Measurements from ENCODE around the gene SSH2.
A peak's percentile ranks its signal among the peaks of the same experiment; 100 is the strongest.

The SSH2 gene

DNA sequence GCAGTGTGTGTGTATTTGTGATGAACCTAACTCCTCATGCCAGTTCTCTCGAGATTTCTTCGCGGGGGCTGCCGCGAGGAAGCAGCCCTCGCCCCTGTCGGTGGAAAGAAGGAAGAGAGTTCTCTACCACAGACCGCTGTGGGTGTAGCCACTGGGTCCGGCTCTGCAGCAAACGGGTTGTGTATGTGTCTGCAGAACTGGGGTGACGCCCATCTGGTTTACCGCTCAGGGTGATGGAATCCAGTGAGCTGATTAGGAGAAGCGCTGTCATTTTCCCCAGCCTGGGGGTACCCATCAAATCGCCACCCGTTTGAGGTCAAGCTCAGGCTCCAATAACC lies 315.0 kb downstream of the SSH2 start:
- no peaks in the 10 kb centered on the region for H3K9me2 ChIP-seq (replicated peaks; ENCODE audit: insufficient read depth, low read length)
- no peaks in the 10 kb centered on the region for H3K9me3 ChIP-seq (ENCODE audit: insufficient read depth, low read length)
- H2AFZ ChIP-seq (ENCODE audit: low read depth, low read length, severe bottlenecking), result no peak overlapping the region
- H3K36me3 ChIP-seq (ENCODE audit: low read length), result no peaks in the 10 kb centered on the region
- H3K4me2 ChIP-seq (ENCODE audit: low read depth, low read length, poor library complexity, severe bottlenecking), result peak overlapping the region; percentile 59
- peak overlapping the region; percentile 32 for H3K4me3 ChIP-seq (ENCODE audit: insufficient read depth, low read length, poor library complexity, severe bottlenecking)
- no peak overlapping the region for H3K27ac ChIP-seq (ENCODE audit: low read depth, low read length)
- no peak overlapping the region; the same call in 1 of the 2 replicates for H3K9ac ChIP-seq (ENCODE audit: low read length)
- no peaks in the 10 kb centered on the region for H3K79me2 ChIP-seq (ENCODE audit: insufficient read depth, low read length)
- no peaks in the 10 kb centered on the region for H3K27me3 ChIP-seq (ENCODE audit: low read length)
- TF ChIP-seq, protein P1, sequence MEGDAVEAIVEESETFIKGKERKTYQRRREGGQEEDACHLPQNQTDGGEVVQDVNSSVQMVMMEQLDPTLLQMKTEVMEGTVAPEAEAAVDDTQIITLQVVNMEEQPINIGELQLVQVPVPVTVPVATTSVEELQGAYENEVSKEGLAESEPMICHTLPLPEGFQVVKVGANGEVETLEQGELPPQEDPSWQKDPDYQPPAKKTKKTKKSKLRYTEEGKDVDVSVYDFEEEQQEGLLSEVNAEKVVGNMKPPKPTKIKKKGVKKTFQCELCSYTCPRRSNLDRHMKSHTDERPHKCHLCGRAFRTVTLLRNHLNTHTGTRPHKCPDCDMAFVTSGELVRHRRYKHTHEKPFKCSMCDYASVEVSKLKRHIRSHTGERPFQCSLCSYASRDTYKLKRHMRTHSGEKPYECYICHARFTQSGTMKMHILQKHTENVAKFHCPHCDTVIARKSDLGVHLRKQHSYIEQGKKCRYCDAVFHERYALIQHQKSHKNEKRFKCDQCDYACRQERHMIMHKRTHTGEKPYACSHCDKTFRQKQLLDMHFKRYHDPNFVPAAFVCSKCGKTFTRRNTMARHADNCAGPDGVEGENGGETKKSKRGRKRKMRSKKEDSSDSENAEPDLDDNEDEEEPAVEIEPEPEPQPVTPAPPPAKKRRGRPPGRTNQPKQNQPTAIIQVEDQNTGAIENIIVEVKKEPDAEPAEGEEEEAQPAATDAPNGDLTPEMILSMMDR (IDR thresholded peaks at IDR 0.05; ENCODE audit: insufficient read depth, low read length, poor library complexity, severe bottlenecking), result no peak
- no peak for TF ChIP-seq EZH2phosphoT487 (conservative IDR thresholded peaks at IDR 0.05; ENCODE audit: low read length)
- no peaks in the 10 kb centered on the region for H3F3A ChIP-seq (ENCODE audit: insufficient read depth)
- no peaks in the 10 kb centered on the region for H4K20me1 ChIP-seq (ENCODE audit: low read depth, low read length)

DNA sequence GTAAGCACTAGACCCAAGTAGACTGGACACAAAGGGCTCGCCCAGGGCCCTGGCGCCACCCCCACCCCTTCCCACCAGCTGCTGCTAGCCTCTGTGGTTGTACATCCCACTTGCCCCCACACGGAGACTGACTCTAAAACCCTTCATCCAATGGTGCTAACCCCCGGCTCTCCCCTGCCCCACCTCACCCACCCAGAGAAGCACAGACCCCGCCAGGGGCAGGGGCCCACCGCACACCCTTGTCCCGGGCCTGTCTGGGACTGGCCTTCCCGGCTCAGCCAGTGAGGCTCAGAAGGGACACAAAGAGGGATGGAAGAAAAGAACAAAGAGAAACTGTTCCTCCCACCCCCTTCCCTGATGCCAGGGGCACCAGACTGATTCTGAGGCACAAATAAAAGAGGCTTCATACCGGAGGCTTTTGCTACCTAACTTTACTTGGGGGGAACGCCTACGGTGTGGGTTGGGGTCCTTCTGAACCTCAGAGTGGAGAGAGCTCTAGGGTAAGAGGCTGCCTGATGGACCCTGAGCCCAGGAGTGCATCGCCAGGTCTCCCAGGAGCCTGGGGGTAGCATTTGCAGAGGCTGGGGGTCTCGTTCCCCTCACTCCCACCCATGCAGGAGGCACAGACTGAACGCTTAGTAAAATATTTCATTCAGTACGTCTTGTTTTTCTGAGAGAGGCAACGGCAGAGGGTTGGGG lies 315.5 kb downstream of the SSH2 start:
- Histone ChIP-seq H3K9me3 (ENCODE audit: insufficient read depth, low read length) (no peaks in the 10 kb centered on the region), H3K36me3 (ENCODE audit: low read length) (no peaks in the 10 kb centered on the region), H3K27me3 (ENCODE audit: low read length) (no peaks in the 10 kb centered on the region), H3K9ac (ENCODE audit: low read length) (no peak overlapping the region), H3K79me2 (ENCODE audit: insufficient read depth, low read length) (no peaks in the 10 kb centered on the region), H3F3A (ENCODE audit: insufficient read depth) (no peaks in the 10 kb centered on the region), H3K4me2 (ENCODE audit: low read depth, low read length, poor library complexity, severe bottlenecking) (peak overlapping the region; percentile 59), H3K9me2 (replicated peaks; ENCODE audit: insufficient read depth, low read length) (no peaks in the 10 kb centered on the region), H3K27ac (ENCODE audit: low read depth, low read length) (no peak overlapping the region), H2AFZ (ENCODE audit: low read depth, low read length, severe bottlenecking) (no peak overlapping the region), H3K4me3 (ENCODE audit: insufficient read depth, low read length, poor library complexity, severe bottlenecking) (no peak overlapping the region), H4K20me1 (ENCODE audit: low read depth, low read length) (no peaks in the 10 kb centered on the region)
- TF ChIP-seq, protein P1 (IDR thresholded peaks at IDR 0.05; ENCODE audit: insufficient read depth, low read length, poor library complexity, severe bottlenecking), result no peak
- TF ChIP-seq EZH2phosphoT487 (conservative IDR thresholded peaks at IDR 0.05; ENCODE audit: low read length), result no peak

DNA sequence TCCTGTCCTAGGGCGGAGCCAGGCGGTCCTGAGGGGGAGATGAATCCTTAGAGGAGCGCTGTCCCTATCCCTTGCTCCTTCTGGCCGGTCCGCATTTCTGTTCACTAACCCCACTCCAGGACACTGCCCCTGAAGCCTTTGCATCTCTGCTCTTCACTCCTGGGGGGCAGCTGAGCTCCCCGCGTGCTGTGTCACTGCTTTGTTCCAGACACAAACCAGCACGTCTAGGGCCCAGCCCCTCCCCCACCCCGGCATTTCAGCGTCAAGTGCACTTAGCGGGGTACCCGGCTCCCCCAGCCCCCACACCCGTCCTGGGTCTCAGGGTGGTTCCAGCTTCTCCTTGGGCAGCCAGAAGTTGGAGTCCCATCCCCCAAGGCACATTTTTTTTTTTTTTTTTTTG lies 316.2 kb downstream of the SSH2 start:
- TF ChIP-seq, protein P1 (IDR thresholded peaks at IDR 0.05; ENCODE audit: insufficient read depth, low read length, poor library complexity, severe bottlenecking), result no peak
- no peak for TF ChIP-seq EZH2phosphoT487 (conservative IDR thresholded peaks at IDR 0.05; ENCODE audit: low read length)
- H3F3A ChIP-seq (ENCODE audit: insufficient read depth), result no peaks in the 10 kb centered on the region
- no peak overlapping the region for H2AFZ ChIP-seq (ENCODE audit: low read depth, low read length, severe bottlenecking)
- no peaks in the 10 kb centered on the region for H3K36me3 ChIP-seq (ENCODE audit: low read length)
- no peaks in the 10 kb centered on the region for H3K9me3 ChIP-seq (ENCODE audit: insufficient read depth, low read length)
- H3K4me3 ChIP-seq (ENCODE audit: insufficient read depth, low read length, poor library complexity, severe bottlenecking), result no peak overlapping the region
- H3K27ac ChIP-seq (ENCODE audit: low read depth, low read length), result no peak overlapping the region
- no peaks in the 10 kb centered on the region for H3K9me2 ChIP-seq (replicated peaks; ENCODE audit: insufficient read depth, low read length)
- H3K79me2 ChIP-seq (ENCODE audit: insufficient read depth, low read length), result no peaks in the 10 kb centered on the region
- H4K20me1 ChIP-seq (ENCODE audit: low read depth, low read length), result no peaks in the 10 kb centered on the region
- no peak overlapping the region for H3K9ac ChIP-seq (ENCODE audit: low read length)
- no peaks in the 10 kb centered on the region for H3K27me3 ChIP-seq (ENCODE audit: low read length)
- peak overlapping the region; percentile 23 for H3K4me2 ChIP-seq (ENCODE audit: low read depth, low read length, poor library complexity, severe bottlenecking)

Measured in SU-DHL-6 (cell line).